Hepatocyte (in vitro differentiated cells): ENCODE results near the gene MAMDC2. TPM values are rescaled to one million over a fixed set of nuclear protein-coding genes. Genes with fewer than 3 reads are reported as not detected.
"Not testable (repeated sequence)": the region's sequence is repeated elsewhere in the genome, so short reads cannot be mapped to it uniquely, and the experiment has no call there.

Experiments
- DNase-seq: peaks from one replicate; pipeline ENCODE4 v3.0.0-alpha.2; 2016; ENCODE audit warnings: low spot score
- H2AFZ ChIP-seq: fragments of 200-600 bp; sonication (generic); 2 replicates; pipeline ENCODE4 v1.6.0; 2016; ENCODE audit warnings: antibody characterized with exemption, mild to moderate bottlenecking
- H3K27ac ChIP-seq: fragments of 200-600 bp; sonication (generic); 2 replicates; pipeline ENCODE4 v1.5.1; 2016; ENCODE audit warnings: mild to moderate bottlenecking
- H3K27me3 ChIP-seq: fragments of 200-600 bp; sonication (generic); 2 replicates; pipeline ENCODE4 v1.6.1; 2016
- H3K36me3 ChIP-seq: fragments of 200-600 bp; sonication (generic); replicated peaks from 2 replicates; pipeline ENCODE4 v1.5.1; 2016; ENCODE audit warnings: low read depth; ENCODE audit not compliant: insufficient read depth
- H3K4me1 ChIP-seq: fragments of 200-600 bp; sonication (generic); 2 replicates; pipeline ENCODE4 v1.5.1; 2016; ENCODE audit warnings: mild to moderate bottlenecking, moderate library complexity; ENCODE audit not compliant: insufficient read depth
- H3K4me2 ChIP-seq: fragments of 200-600 bp; sonication (generic); 2 replicates; pipeline ENCODE4 v1.6.0; 2016
- H3K4me3 ChIP-seq: fragments of 200-600 bp; sonication (generic); 2 replicates; pipeline ENCODE4 v1.5.1; 2016; ENCODE audit warnings: mild to moderate bottlenecking
- H3K79me2 ChIP-seq: fragments of 200-600 bp; sonication (generic); 2 replicates; pipeline ENCODE4 v1.6.0; 2017; ENCODE audit warnings: mild to moderate bottlenecking
- H3K9me2 ChIP-seq: fragments of 200-600 bp; sonication (generic); replicated peaks from 2 replicates; pipeline ENCODE4 v1.6.0; 2017; ENCODE audit warnings: mild to moderate bottlenecking; ENCODE audit not compliant: insufficient read depth
- H3K9me3 ChIP-seq: fragments of 200-600 bp; sonication (generic); 2 replicates; pipeline ENCODE4 v1.5.1; 2016; ENCODE audit warnings: low read depth, mild to moderate bottlenecking
- H4K20me1 ChIP-seq: fragments of 200-600 bp; sonication (generic); 2 replicates; pipeline ENCODE4 v1.6.0; 2016; ENCODE audit warnings: mild to moderate bottlenecking; ENCODE audit not compliant: insufficient read depth, poor library complexity, severe bottlenecking
- EZH2 ChIP-seq: fragments of 200-600 bp; sonication (generic); IDR thresholded peaks from 2 replicates; pipeline ENCODE4 v1.6.1; 2016; ENCODE audit warnings: antibody characterized with exemption, mild to moderate bottlenecking, borderline replicate concordance
- EZH2phosphoT487 ChIP-seq: fragments of 200-600 bp; sonication (generic); IDR thresholded peaks from one replicate; pipeline ENCODE4 v1.6.1; 2018; ENCODE audit warnings: antibody characterized with exemption, mild to moderate bottlenecking, low read depth, moderate library complexity; ENCODE audit not compliant: unreplicated experiment, severe bottlenecking
- WGBS: methylation state at CpG from one replicate; pipeline ENCODE4 v1.1.6; 2016; ENCODE audit warnings: low lambda C conversion rate; ENCODE audit errors: missing lambda C conversion rate; 5-methylcytosine and 5-hydroxymethylcytosine counted together
- polyA plus RNA-seq: library from polyadenylated mRNA; unstranded; fragments of >200 nt; fragmentation: Nextera tagmentation; extraction: Ambion mirVana; gene quantifications from 2 replicates; pipeline ENCODE4 v1.2.1, GENCODE V29; 2016
- total RNA-seq: library from RNA; depleted of rRNA; stranded (reverse); fragments of >200 nt; gene quantifications from 2 replicates; pipeline ENCODE4 v1.2.3, GENCODE V29; 2014
- TF ChIP-seq, protein P1 (sequence below): fragments of 200-600 bp; sonication (generic); IDR thresholded peaks from 2 replicates; pipeline ENCODE4 v1.5.1; 2016; ENCODE audit warnings: antibody characterized with exemption, mild to moderate bottlenecking; ENCODE audit not compliant: poor library complexity

The MAMDC2 gene
- total and polyA plus RNA-seq, 2 experiments from 2014 or later, result 0.65 to 1.9 TPM

DNA sequence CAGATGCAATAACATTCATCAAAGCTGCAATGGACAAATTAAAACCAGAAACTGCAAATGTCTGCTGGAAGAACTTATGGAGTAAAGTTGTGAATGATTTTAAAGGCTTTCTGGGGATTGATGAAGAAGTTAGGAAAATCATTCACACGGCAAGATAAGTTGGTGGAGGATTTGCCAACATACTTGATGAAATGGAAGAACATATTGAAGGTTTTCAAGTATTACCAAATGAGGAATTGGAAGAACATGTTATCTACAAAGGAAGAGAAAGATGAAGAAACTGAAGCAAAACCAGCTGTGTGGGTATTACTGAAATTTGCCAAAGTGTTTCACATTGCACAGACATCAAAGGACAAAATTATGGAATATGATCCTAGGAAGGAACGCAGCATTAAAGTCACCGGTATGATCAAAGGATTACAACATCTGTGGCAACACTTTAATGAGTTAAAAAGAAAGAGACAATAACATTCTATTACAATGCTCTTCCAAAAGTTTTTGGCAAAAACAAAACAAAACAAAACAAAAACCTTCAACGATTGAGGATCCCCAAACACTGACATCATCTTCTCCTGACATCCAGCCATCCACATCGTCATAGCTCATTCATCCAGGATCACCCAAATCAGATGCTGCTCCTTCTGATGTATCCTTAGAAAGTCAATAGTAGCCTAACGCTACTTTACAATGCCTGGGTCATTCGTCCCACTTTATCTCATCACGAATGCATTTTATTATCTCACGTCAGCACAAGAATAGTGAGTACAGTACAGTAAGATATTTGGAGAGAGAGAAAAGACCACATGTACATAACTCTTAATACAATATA, 153.8 kb downstream of the MAMDC2 start:
- H3K4me1 ChIP-seq, result no peaks in the 10 kb centered on the region
- TF ChIP-seq, protein P1, sequence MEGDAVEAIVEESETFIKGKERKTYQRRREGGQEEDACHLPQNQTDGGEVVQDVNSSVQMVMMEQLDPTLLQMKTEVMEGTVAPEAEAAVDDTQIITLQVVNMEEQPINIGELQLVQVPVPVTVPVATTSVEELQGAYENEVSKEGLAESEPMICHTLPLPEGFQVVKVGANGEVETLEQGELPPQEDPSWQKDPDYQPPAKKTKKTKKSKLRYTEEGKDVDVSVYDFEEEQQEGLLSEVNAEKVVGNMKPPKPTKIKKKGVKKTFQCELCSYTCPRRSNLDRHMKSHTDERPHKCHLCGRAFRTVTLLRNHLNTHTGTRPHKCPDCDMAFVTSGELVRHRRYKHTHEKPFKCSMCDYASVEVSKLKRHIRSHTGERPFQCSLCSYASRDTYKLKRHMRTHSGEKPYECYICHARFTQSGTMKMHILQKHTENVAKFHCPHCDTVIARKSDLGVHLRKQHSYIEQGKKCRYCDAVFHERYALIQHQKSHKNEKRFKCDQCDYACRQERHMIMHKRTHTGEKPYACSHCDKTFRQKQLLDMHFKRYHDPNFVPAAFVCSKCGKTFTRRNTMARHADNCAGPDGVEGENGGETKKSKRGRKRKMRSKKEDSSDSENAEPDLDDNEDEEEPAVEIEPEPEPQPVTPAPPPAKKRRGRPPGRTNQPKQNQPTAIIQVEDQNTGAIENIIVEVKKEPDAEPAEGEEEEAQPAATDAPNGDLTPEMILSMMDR, result no peak
- no peak for TF ChIP-seq EZH2phosphoT487
- TF ChIP-seq EZH2, result no peak
- no peak overlapping the region for H3K4me3 ChIP-seq
- H3K9me3 ChIP-seq, result no peaks in the 10 kb centered on the region
- H3K79me2 ChIP-seq, result no peaks in the 10 kb centered on the region
- no peak overlapping the region for H3K4me2 ChIP-seq
- no peaks in the 10 kb centered on the region for H3K9me2 ChIP-seq
- H2AFZ ChIP-seq, result no peak overlapping the region
- no peaks in the 10 kb centered on the region for H3K36me3 ChIP-seq
- no peaks in the 10 kb centered on the region for H4K20me1 ChIP-seq
- no peaks in the 10 kb centered on the region for H3K27me3 ChIP-seq
- H3K27ac ChIP-seq, result no peak overlapping the region
- DNase-seq, result no peak
- 63% methylated on average over 9 of the region's 9 CpGs for WGBS

DNA sequence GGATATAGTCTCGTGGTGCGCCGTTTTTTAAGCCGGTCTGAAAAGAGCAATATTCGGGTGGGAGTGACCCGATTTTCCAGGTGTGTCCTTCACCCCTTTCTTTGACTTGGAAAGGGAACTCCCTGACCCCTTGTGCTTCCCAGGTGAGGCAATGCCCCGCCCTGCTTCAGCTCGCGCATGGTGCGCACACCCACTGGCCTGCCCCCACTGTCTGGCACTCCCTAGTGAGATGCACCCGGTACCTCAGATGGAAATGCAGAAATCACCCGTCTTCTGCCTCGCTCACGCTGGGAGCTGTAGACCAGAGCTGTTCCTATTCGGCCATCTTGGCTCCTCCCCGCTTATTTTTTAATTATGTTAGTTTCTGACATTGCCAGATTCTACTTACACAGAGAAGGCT, 161.1 kb downstream of the MAMDC2 start:
- H3K4me3 ChIP-seq, H3K27ac ChIP-seq, H3K79me2 ChIP-seq, H3K9me2 ChIP-seq, H3K4me1 ChIP-seq, H3K4me2 ChIP-seq, H2AFZ ChIP-seq, H3K36me3 ChIP-seq, DNase-seq, H3K9me3 ChIP-seq, H4K20me1 ChIP-seq, H3K27me3 ChIP-seq: not testable (repeated sequence)
- 89% methylated on average over 14 of the region's 16 CpGs for WGBS

DNA sequence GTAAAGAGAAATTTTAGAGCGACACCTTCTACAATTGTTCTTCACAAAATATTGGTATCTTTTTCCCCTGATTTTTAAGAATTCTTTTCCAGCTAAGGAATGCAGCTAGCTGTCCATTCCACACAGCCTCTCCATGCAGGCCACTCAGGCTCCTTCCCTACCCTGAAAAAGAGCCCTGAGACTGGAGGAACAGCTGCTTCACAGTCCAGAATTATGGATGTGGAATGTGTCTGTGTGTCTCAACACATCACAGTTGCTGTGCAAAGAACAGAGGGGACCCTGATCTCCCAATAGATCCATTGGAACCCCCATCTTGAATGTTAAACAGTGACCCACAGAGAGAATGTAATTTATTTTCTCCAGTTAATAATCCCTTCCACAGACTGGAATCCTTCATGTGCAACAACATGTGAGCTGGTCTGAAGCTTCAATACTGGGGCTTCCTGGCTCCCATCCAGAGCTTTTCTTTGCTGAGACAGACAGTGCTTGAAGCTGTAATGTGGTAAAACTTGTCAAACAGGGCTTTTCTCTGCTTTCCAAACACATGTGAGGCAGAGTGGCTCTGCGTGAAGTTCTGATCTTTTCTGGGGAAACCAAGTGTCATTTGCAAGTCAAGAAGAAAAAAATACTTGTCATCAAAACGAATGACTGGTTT, 161.8 kb downstream of the MAMDC2 start:
- Histone ChIP-seq H3K4me1 (no peaks in the 10 kb centered on the region), H3K27me3 (no peaks in the 10 kb centered on the region), H3K36me3 (no peaks in the 10 kb centered on the region), H3K4me3 (no peak overlapping the region), H3K27ac (peak overlapping the region; percentile 3), H3K79me2 (no peaks in the 10 kb centered on the region), H4K20me1 (no peaks in the 10 kb centered on the region), H3K9me3 (no peaks in the 10 kb centered on the region), H2AFZ (no peak overlapping the region), H3K9me2 (no peaks in the 10 kb centered on the region), H3K4me2 (no peak overlapping the region)
- TF ChIP-seq, protein P1, result no peak
- 49% methylated on average over 3 of the region's 3 CpGs for WGBS
- peak; percentile 50 for DNase-seq

DNA sequence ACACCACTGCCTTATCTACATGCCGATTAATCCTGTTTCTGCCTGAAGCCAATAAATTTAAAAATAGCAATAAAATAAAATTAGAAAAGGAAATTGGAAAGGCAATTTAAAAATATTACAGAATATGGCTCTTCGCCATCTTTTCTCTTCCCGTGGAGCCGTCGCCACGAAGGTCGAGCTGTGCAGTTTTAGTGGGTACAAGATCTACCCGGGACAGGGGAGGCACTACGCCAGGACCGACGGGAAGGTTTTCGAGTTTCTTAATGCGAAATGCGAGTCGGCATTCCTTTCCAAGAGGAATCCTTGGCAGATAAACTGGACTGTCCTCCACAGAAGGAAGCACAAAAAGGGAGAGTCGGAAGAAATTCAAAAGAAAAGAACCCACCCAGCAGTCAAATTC, 173.4 kb downstream of the MAMDC2 start:
- Histone ChIP-seq H3K4me1 (no peaks in the 10 kb centered on the region), H3K79me2 (no peaks in the 10 kb centered on the region), H2AFZ (no peak overlapping the region), H3K9me2 (no peaks in the 10 kb centered on the region), H3K4me2 (no peak overlapping the region), H3K9me3 (no peaks in the 10 kb centered on the region), H3K27me3 (no peaks in the 10 kb centered on the region), H3K4me3 (no peak overlapping the region), H4K20me1 (no peaks in the 10 kb centered on the region), H3K27ac (no peak overlapping the region), H3K36me3 (no peaks in the 10 kb centered on the region)
- DNase-seq, result no peak
- WGBS, result 97% methylated on average over 16 of the region's 16 CpGs
- no peak for TF ChIP-seq EZH2phosphoT487
- TF ChIP-seq, protein P1, result no peak
- no peak for TF ChIP-seq EZH2
